MM.1S (cell line): ENCODE measurements around the gene R3HDM4.

ENCODE experiments used
- EZH2phosphoT487 ChIP-seq: fragments of 300-600 bp; sonication (generic); IDR thresholded peaks from 2 replicates; pipeline ENCODE4 v1.6.1; 2018; ENCODE audit warnings: antibody characterized with exemption, low read length
- TF ChIP-seq, protein P1 (sequence below): fragments of 300-600 bp; sonication (generic); IDR thresholded peaks from 2 replicates; pipeline ENCODE4 v1.5.1; 2016; ENCODE audit warnings: antibody characterized with exemption, low read length, mixed read lengths

DNA sequence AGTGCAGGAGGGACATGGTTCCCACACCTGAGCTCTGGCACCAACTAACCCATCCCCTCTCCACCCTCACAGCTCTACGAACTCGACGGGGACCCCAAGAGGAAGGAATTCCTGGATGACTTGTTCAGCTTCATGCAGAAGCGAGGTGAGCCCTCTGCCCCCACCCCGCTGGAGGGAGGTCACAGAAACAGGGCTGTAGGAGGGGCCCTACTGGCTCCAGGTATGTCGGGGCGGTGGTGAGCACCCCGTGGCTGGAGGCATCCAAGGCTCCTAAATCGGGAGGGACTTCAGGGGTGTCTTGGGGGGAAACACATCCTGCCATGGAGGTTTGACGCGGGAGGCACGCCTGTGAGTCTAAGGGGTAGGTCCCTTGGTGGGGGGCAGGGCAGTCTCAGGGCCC lies 47.0 kb upstream of the R3HDM4 start:
- TF ChIP-seq, protein P1, sequence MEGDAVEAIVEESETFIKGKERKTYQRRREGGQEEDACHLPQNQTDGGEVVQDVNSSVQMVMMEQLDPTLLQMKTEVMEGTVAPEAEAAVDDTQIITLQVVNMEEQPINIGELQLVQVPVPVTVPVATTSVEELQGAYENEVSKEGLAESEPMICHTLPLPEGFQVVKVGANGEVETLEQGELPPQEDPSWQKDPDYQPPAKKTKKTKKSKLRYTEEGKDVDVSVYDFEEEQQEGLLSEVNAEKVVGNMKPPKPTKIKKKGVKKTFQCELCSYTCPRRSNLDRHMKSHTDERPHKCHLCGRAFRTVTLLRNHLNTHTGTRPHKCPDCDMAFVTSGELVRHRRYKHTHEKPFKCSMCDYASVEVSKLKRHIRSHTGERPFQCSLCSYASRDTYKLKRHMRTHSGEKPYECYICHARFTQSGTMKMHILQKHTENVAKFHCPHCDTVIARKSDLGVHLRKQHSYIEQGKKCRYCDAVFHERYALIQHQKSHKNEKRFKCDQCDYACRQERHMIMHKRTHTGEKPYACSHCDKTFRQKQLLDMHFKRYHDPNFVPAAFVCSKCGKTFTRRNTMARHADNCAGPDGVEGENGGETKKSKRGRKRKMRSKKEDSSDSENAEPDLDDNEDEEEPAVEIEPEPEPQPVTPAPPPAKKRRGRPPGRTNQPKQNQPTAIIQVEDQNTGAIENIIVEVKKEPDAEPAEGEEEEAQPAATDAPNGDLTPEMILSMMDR = no peak
- TF ChIP-seq EZH2phosphoT487 = no peak
